KMS-11 (cell line): ENCODE measurements around the gene CACNA1A.

ENCODE experiments used
- H2AFZ ChIP-seq: fragments of 200-600 bp; sonication (generic); 2 replicates; pipeline ENCODE4 v1.6.1; 2016; ENCODE audit warnings: antibody characterized with exemption, mixed run types, low read depth
- H3K27ac ChIP-seq: fragments of 200-600 bp; sonication (generic); 2 replicates; pipeline ENCODE4 v1.6.1; 2016; ENCODE audit warnings: mild to moderate bottlenecking, mixed run types
- H3K27me3 ChIP-seq: fragments of 200-600 bp; sonication (generic); 2 replicates; pipeline ENCODE4 v1.6.1; 2017; ENCODE audit warnings: mild to moderate bottlenecking, low read depth, mixed run types, moderate library complexity; ENCODE audit not compliant: insufficient read depth
- H3K36me3 ChIP-seq: fragments of 200-600 bp; sonication (generic); 2 replicates; pipeline ENCODE4 v1.6.1; 2017; ENCODE audit warnings: mild to moderate bottlenecking, mixed run types; ENCODE audit not compliant: insufficient read depth
- H3K4me1 ChIP-seq: fragments of 200-600 bp; sonication (generic); 2 replicates; pipeline ENCODE4 v1.6.1; 2016; ENCODE audit warnings: mild to moderate bottlenecking, low read depth, mixed run types; ENCODE audit not compliant: poor library complexity, severe bottlenecking
- H3K4me2 ChIP-seq: fragments of 200-600 bp; sonication (generic); 2 replicates; pipeline ENCODE4 v1.7.0; 2016; ENCODE audit warnings: mild to moderate bottlenecking, mixed run types
- H3K4me3 ChIP-seq: fragments of 200-600 bp; sonication (generic); IDR thresholded peaks from 2 replicates; pipeline ENCODE4 v1.6.1; 2017; ENCODE audit warnings: low read depth, low read length, mixed read lengths; ENCODE audit not compliant: insufficient read depth
- H3K79me2 ChIP-seq: fragments of 200-600 bp; sonication (generic); 2 replicates; pipeline ENCODE4 v1.6.1; 2016; ENCODE audit warnings: low read depth, mixed run types; ENCODE audit not compliant: insufficient read depth
- H3K9ac ChIP-seq: fragments of 200-600 bp; sonication (generic); 2 replicates; pipeline ENCODE4 v1.6.1; 2016; ENCODE audit warnings: mild to moderate bottlenecking, mixed run types
- H4K20me1 ChIP-seq: fragments of 200-600 bp; sonication (generic); 2 replicates; pipeline ENCODE4 v1.6.1; 2016; ENCODE audit warnings: mild to moderate bottlenecking, mixed run types; ENCODE audit not compliant: insufficient read depth
- TF ChIP-seq, protein P1 (sequence below): fragments of 200-600 bp; sonication (generic); conservative IDR thresholded peaks from 2 replicates; pipeline ENCODE4 v1.6.1; 2017; ENCODE audit warnings: low read depth, mild to moderate bottlenecking, antibody characterized with exemption, low read length, moderate library complexity, mixed read lengths

Gene CACNA1A

DNA sequence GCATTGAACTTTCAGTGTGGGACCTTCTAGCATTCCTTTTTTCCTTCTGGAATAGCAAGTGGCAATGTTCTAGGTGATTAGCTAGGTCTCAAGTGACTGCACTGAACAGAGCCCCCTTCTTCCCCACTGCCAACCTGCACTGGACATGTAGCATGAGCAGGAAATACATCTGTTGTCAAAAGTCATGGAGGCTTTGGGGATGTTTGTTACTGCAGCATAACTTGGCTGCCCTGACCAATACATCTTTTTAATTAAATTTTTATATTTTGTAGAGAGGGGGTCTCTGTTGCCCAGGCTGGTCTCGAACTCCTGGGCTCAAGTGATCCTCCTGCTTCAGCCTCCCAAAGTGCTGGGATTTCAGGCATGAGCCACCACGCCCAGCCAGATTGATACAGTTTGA, 163.6 kb downstream of the CACNA1A start:
- Histone ChIP-seq H3K4me2 (no peak overlapping the region), H3K27ac (no peak overlapping the region), H4K20me1 (no peaks in the 10 kb centered on the region), H3K9ac (no peak overlapping the region), H2AFZ (no peak overlapping the region), H3K27me3 (peaks cover 37% of the 10 kb centered on the region; the same call in 1 of the 2 replicates), H3K79me2 (no peaks in the 10 kb centered on the region), H3K4me3 (no peak overlapping the region), H3K4me1 (no peaks in the 10 kb centered on the region), H3K36me3 (no peaks in the 10 kb centered on the region)
- TF ChIP-seq, protein P1, sequence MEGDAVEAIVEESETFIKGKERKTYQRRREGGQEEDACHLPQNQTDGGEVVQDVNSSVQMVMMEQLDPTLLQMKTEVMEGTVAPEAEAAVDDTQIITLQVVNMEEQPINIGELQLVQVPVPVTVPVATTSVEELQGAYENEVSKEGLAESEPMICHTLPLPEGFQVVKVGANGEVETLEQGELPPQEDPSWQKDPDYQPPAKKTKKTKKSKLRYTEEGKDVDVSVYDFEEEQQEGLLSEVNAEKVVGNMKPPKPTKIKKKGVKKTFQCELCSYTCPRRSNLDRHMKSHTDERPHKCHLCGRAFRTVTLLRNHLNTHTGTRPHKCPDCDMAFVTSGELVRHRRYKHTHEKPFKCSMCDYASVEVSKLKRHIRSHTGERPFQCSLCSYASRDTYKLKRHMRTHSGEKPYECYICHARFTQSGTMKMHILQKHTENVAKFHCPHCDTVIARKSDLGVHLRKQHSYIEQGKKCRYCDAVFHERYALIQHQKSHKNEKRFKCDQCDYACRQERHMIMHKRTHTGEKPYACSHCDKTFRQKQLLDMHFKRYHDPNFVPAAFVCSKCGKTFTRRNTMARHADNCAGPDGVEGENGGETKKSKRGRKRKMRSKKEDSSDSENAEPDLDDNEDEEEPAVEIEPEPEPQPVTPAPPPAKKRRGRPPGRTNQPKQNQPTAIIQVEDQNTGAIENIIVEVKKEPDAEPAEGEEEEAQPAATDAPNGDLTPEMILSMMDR: no peak

- no peaks in the 10 kb centered on the region for H3K4me1 ChIP-seq
- no peaks in the 10 kb centered on the region for H4K20me1 ChIP-seq
- no peak overlapping the region for H3K9ac ChIP-seq
- H3K36me3 ChIP-seq: no peaks in the 10 kb centered on the region
- peaks cover 25% of the 10 kb centered on the region; the same call in 1 of the 2 replicates for H3K27me3 ChIP-seq
- no peaks in the 10 kb centered on the region for H3K79me2 ChIP-seq
- H3K4me2 ChIP-seq: no peak overlapping the region
- no peak overlapping the region for H3K4me3 ChIP-seq
- TF ChIP-seq, protein P1: no peak
- H2AFZ ChIP-seq: no peak overlapping the region
- H3K27ac ChIP-seq: no peak overlapping the region
Observed at GRCh38 chr19:13339869-13340268, 166.4 kb downstream of the CACNA1A start.

DNA sequence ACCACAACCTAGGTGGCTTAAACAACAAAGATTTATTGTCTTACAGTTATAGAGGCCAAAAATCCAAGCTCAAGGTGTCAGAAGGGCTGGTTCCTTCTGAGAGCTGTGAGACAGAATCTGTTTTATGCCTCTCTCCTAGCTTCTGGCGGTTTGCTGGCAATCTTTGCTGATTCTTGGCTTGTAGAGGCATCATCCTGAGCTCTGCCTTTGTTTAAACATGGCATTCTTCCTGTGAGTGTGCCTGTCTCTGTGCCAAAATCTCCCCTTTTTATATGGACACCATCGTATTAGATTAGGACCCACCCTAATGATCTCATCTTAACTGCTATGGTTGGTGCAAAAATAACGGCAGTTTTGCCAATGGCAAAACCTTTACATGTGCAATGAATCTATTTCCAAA, 169.1 kb downstream of the CACNA1A start:
- no peaks in the 10 kb centered on the region for H3K79me2 ChIP-seq
- H3K27ac ChIP-seq: no peak overlapping the region
- H2AFZ ChIP-seq: no peak overlapping the region
- H3K36me3 ChIP-seq: no peaks in the 10 kb centered on the region
- H3K9ac ChIP-seq: no peak overlapping the region
- TF ChIP-seq, protein P1: no peak
- no peaks in the 10 kb centered on the region for H4K20me1 ChIP-seq
- H3K4me2 ChIP-seq: no peak overlapping the region
- no peak overlapping the region for H3K4me3 ChIP-seq
- no peaks in the 10 kb centered on the region for H3K4me1 ChIP-seq
- peaks cover 23% of the 10 kb centered on the region; the same call in 1 of the 2 replicates for H3K27me3 ChIP-seq

DNA sequence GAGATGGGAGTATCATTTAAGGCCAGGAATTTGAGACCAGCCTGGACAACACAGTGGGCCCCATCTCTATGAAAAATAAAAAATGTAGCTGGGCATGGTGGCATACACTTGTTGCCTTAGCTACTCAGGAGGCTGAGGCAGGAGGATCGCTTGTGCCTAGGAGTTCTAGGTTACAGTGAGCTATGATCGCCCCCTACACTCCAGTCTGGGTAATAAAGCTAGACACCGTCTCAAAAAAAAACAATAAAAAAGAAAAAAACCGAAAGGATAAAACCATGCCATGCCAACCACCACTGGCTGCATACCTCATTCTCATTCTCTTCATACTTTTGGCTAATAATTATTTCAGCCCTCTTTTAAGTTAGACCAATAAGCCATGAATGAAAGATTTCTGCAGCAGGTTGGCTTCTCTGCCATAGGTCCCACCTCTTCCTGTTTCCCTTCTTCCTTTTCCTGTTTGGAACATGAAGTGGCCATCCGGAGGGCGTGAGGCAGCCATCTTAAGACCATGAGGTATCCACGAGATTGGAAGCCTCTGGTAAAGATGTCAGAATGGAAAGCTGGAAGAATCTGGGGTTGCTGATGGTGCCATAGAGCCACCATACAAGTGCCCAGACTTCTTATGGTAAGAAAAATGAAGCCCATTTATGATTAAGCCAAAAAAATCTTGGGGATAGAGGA, 171.3 kb downstream of the CACNA1A start:
- H2AFZ ChIP-seq: peak overlapping the region; percentile 29; the same call in 1 of the 2 replicates
- H3K4me1 ChIP-seq: no peaks in the 10 kb centered on the region
- H3K4me3 ChIP-seq: no peak overlapping the region
- H3K27me3 ChIP-seq: peaks cover 31% of the 10 kb centered on the region; the same call in 1 of the 2 replicates
- no peaks in the 10 kb centered on the region for H3K36me3 ChIP-seq
- no peak overlapping the region for H3K9ac ChIP-seq
- no peaks in the 10 kb centered on the region for H4K20me1 ChIP-seq
- no peaks in the 10 kb centered on the region for H3K79me2 ChIP-seq
- H3K4me2 ChIP-seq: no peak overlapping the region
- TF ChIP-seq, protein P1: 0 out of 2 replicates have a peak, but pooled peaks have one; percentile 20
- no peak overlapping the region for H3K27ac ChIP-seq
